Fibroblast of mammary gland (primary cell): ENCODE results near the gene SHANK1.
"Not testable (repeated sequence)": the region's sequence is repeated elsewhere in the genome, so short reads cannot be mapped to it uniquely, and the experiment has no call there.

ENCODE experiments used
- DNase-seq: peaks from one replicate; pipeline ENCODE4 v3.0.0-alpha.2; 2010; ENCODE audit warnings: low read depth
- H3K4me3 ChIP-seq: 2 replicates; pipeline ENCODE4 v1.5.1; 2011; ENCODE audit warnings: low read depth, mild to moderate bottlenecking, low read length, moderate library complexity; ENCODE audit not compliant: control insufficient read depth
- CTCF ChIP-seq: conservative IDR thresholded peaks from 2 replicates; pipeline ENCODE4 v1.5.1; 2011; ENCODE audit warnings: low read depth, low read length, inconsistent platforms; ENCODE audit not compliant: control insufficient read depth, insufficient read depth

SHANK1 gene

GRCh38 chr19:50753879-50754278 is 34.3 kb upstream of the SHANK1 start:
- no peak overlapping the region for H3K4me3 ChIP-seq
- TF ChIP-seq CTCF, result no peak
- no peak for DNase-seq

GRCh38 chr19:50750010-50750409 is 30.4 kb upstream of the SHANK1 start:
- TF ChIP-seq CTCF, result no peak
- H3K4me3 ChIP-seq, result no peak overlapping the region
- no peak for DNase-seq

GRCh38 chr19:50749490-50749889 is 29.9 kb upstream of the SHANK1 start:
- DNase-seq, result no peak
- no peak overlapping the region for H3K4me3 ChIP-seq
- TF ChIP-seq CTCF, result no peak

GRCh38 chr19:50747141-50747540 is 27.5 kb upstream of the SHANK1 start:
- not testable (repeated sequence) for DNase-seq, H3K4me3 ChIP-seq

- H3K4me3 ChIP-seq, result no peak overlapping the region
- no peak for DNase-seq
- TF ChIP-seq CTCF, result no peak
These were observed 25.6 kb upstream of the SHANK1 start for GRCh38 chr19:50745221-50745620.

- no peak for DNase-seq
- H3K4me3 ChIP-seq, result no peak overlapping the region
- no peak for TF ChIP-seq CTCF
These were observed 23.9 kb upstream of the SHANK1 start for GRCh38 chr19:50743537-50743936.

- no peak for TF ChIP-seq CTCF
- H3K4me3 ChIP-seq, result no peak overlapping the region
- no peak for DNase-seq
These were observed 21.8 kb upstream of the SHANK1 start for GRCh38 chr19:50741179-50741933.
